ENCODE results near the gene CACNA1I. TPM values are rescaled to one million over a fixed set of nuclear protein-coding genes. Genes with fewer than 3 reads are reported as not detected.

Gene CACNA1I
- total RNA-seq, 4 donors from 2014 or later = 0.16 to 0.57 (median 0.20) TPM

- TF ChIP-seq CTCF (IDR thresholded peaks at IDR 0.05; ENCODE audit: low read depth) = no peak
These were observed 43.0 kb upstream of the CACNA1I start for GRCh38 chr22:39527481-39527961.

GRCh38 chr22:39528080-39528661, 42.4 kb upstream of the CACNA1I start:
- no peak for TF ChIP-seq CTCF (IDR thresholded peaks at IDR 0.05; ENCODE audit: low read depth)

GRCh38 chr22:39528681-39529486, 41.7 kb upstream of the CACNA1I start:
- no peak for TF ChIP-seq CTCF (IDR thresholded peaks at IDR 0.05; ENCODE audit: low read depth)

- TF ChIP-seq CTCF (IDR thresholded peaks at IDR 0.05; ENCODE audit: low read depth) = no peak
These were observed 41.1 kb upstream of the CACNA1I start for GRCh38 chr22:39529487-39529851.

GRCh38 chr22:39530116-39530515, 40.4 kb upstream of the CACNA1I start:
- no peak for TF ChIP-seq CTCF (IDR thresholded peaks at IDR 0.05; ENCODE audit: low read depth)

GRCh38 chr22:39530692-39531331, 39.7 kb upstream of the CACNA1I start:
- TF ChIP-seq CTCF (IDR thresholded peaks at IDR 0.05; ENCODE audit: low read depth) = no peak
